B cell (primary cell): ENCODE results near the gene NUCB2. TPM values are rescaled to one million over a fixed set of nuclear protein-coding genes. Genes with fewer than 3 reads are reported as not detected.

Source experiments
- ATAC-seq: fragments of 200-7000 bp; cut with Tn5 transposase; one replicate; pipeline ENCODE4 v1.10.0; 2021; ENCODE audit warnings: low read depth, mild to moderate bottlenecking, moderate number of reproducible peaks, moderate library complexity
- CTCF ChIA-PET: fragments of 350-600 bp; sonication (Branson Sonifier 250); formaldehyde crosslinking; loops from one replicate; lab custom pipeline; 2021; ENCODE audit warnings: antibody characterized with exemption, inconsistent platforms; lab: Charles Lee
- POLR2A ChIA-PET: fragments of 350-600 bp; sonication (Branson Sonifier 250); formaldehyde crosslinking; loops from one replicate; lab custom pipeline; 2021; ENCODE audit warnings: antibody characterized with exemption; lab: Charles Lee
- DNase-seq: peaks from one replicate; pipeline ENCODE4 v3.0.0; 2013
- H2AFZ ChIP-seq: 2 replicates; pipeline ENCODE4 v1.6.1; 2012; ENCODE audit warnings: mild to moderate bottlenecking, low read depth, low read length; ENCODE audit not compliant: insufficient read depth, poor library complexity, severe bottlenecking
- H3K27ac ChIP-seq, 2 donors: 1 replicate in 1 of 2; 2 replicates in 1 of 2; pipeline ENCODE4 v1.5.1; 2012 to 2013; ENCODE audit warnings: low read length in 2 of 2, mild to moderate bottlenecking in 2 of 2, moderate library complexity in 1 of 2
- H3K27me3 ChIP-seq, 4 experiments: fragments of 200-600 bp in 1 of 4; sonication (generic) in 1 of 4; replicated peaks in 1 of 4; 1 replicate in 2 of 4; 2 replicates in 2 of 4; pipeline versions ENCODE4 v1.6.1 to v1.7.0; 2013 to 2016; ENCODE audit warnings: low read length in 3 of 4, mild to moderate bottlenecking in 2 of 4, mixed read lengths in 1 of 4, moderate library complexity in 1 of 4; ENCODE audit not compliant: insufficient read depth in 4 of 4, control insufficient read depth in 3 of 4; ENCODE audit errors: control extremely low read depth in 1 of 4
- H3K36me3 ChIP-seq, 2 experiments: replicated peaks in 1 of 2; 1 replicate in 1 of 2; 2 replicates in 1 of 2; pipeline versions ENCODE4 v1.6.1 to v1.7.1; 2013; ENCODE audit warnings: low read length in 1 of 2; ENCODE audit not compliant: insufficient read depth in 2 of 2, control insufficient read depth in 1 of 2; ENCODE audit errors: control extremely low read depth in 1 of 2, extremely low read depth in 1 of 2
- H3K4me1 ChIP-seq, 2 donors: fragments of 200-600 bp in 1 of 2; sonication (generic) in 1 of 2; 1 replicate in 1 of 2; 2 replicates in 1 of 2; pipeline versions ENCODE4 v1.5.1 to v1.6.1; 2013 to 2017; ENCODE audit warnings: low read length in 2 of 2; ENCODE audit not compliant: control insufficient read depth in 2 of 2, insufficient read depth in 2 of 2
- H3K4me2 ChIP-seq: replicated peaks from 2 replicates; pipeline ENCODE3; 2012; ENCODE audit warnings: mild to moderate bottlenecking, low read depth, low read length; ENCODE audit not compliant: poor library complexity, severe bottlenecking
- H3K4me3 ChIP-seq, 5 experiments: fragments of 200-600 bp in 1 of 5; sonication (generic) in 1 of 5; 1 replicate in 3 of 5; 2 replicates in 2 of 5; pipeline versions ENCODE4 v1.5.1 to v1.7.0; 2011 to 2016; ENCODE audit warnings: low read length in 4 of 5, mild to moderate bottlenecking in 4 of 5, low read depth in 2 of 5, control low read depth in 1 of 5, moderate library complexity in 1 of 5; ENCODE audit not compliant: insufficient read depth in 1 of 5; ENCODE audit errors: control extremely low read depth in 1 of 5, extremely low read depth in 1 of 5
- H3K79me2 ChIP-seq: fragments of 200-600 bp; sonication (generic); one replicate; pipeline ENCODE4 v1.6.0; 2016; ENCODE audit warnings: low read length; ENCODE audit not compliant: control insufficient read depth, insufficient read depth
- H3K9ac ChIP-seq: fragments of 200-600 bp; sonication (generic); 2 replicates; pipeline ENCODE4 v1.6.1; 2017; ENCODE audit warnings: mild to moderate bottlenecking, low read length, moderate library complexity
- H3K9me3 ChIP-seq, 3 donors: one replicate each; pipeline versions ENCODE4 v1.6.1 to v1.7.1; 2013; ENCODE audit warnings: low read length in 2 of 3; ENCODE audit not compliant: control insufficient read depth in 2 of 3, insufficient read depth in 1 of 3; ENCODE audit errors: control extremely low read depth in 1 of 3
- H4K20me1 ChIP-seq: 2 replicates; pipeline ENCODE4 v1.6.0; 2012; ENCODE audit warnings: mild to moderate bottlenecking, low read length; ENCODE audit not compliant: insufficient read depth, control insufficient read depth, poor library complexity, severe bottlenecking
- H3K27ac Mint-ChIP-seq: one replicate; pipeline ENCODE4 v1.8.0; 2021; ENCODE audit warnings: mixed read lengths
- H3K27me3 Mint-ChIP-seq: one replicate; pipeline ENCODE4 v1.8.0; 2021; ENCODE audit warnings: mixed read lengths
- H3K4me1 Mint-ChIP-seq: one replicate; pipeline ENCODE4 v1.8.0; 2021; ENCODE audit warnings: mixed read lengths
- H3K4me3 Mint-ChIP-seq: one replicate; pipeline ENCODE4 v1.8.0; 2021; ENCODE audit warnings: mixed read lengths
- H3K9me3 Mint-ChIP-seq: one replicate; pipeline ENCODE4 v1.8.0; 2022; ENCODE audit warnings: mixed read lengths; ENCODE audit not compliant: insufficient read depth
- CTCF ChIP-seq: fragments of 200-600 bp; IDR thresholded peaks from one replicate; pipeline ENCODE4 v1.8.0; 2022; ENCODE audit warnings: antibody characterized with exemption, mild to moderate bottlenecking
- EZH2 ChIP-seq: IDR thresholded peaks from 2 replicates; pipeline ENCODE4 v1.6.1; 2012; ENCODE audit warnings: borderline replicate concordance, low read depth, mild to moderate bottlenecking, moderate library complexity, low read length; ENCODE audit not compliant: insufficient read depth, poor library complexity, severe bottlenecking
- WGBS: methylation state at CpG from one replicate; pipeline ENCODE4 v1.1.5; 2013; ENCODE audit warnings: missing lambda C conversion rate; ENCODE audit not compliant: insufficient coverage; 5-methylcytosine and 5-hydroxymethylcytosine counted together
- intact Hi-C: fragments of 100-400 bp; cut with micrococcal nuclease; formaldehyde crosslinking; loops from one replicate; pipeline ENCODE4 v1.10.0; 2022
- polyA plus RNA-seq: library from polyadenylated mRNA; depleted of rRNA; stranded (reverse); fragments of >200 nt; gene quantifications from 2 replicates; pipeline ENCODE4 v1.2.3, GENCODE V29; 2012
- total RNA-seq, 2 donors: library from RNA; stranded (reverse); fragments of 120-200 nt in 1 of 2; gene quantifications; 1 replicate in 1 of 2; 2 replicates in 1 of 2; pipeline versions ENCODE4 v1.2.3 to v1.2.4, GENCODE V29; 2013 to 2022

The NUCB2 gene
- total and polyA plus RNA-seq, 2 donors (not counting 1 experiment from before 2014, with no cell fraction given) = 1.8 to 6.8 TPM

- Histone ChIP-seq H3K9me3 (peaks cover 0 to 20% (median 1%) of the 10 kb centered on the region in 3 donors), H3K9ac (peak overlapping the region; percentile 78), H3K4me3 (peak overlapping the region; percentile 51 to 78 (median 61)), H3K27me3 (peaks cover 0 to 34% (median 21%) of the 10 kb centered on the region in 4 experiments), H3K79me2 (no peaks in the 10 kb centered on the region), H3K36me3 (no peaks in the 10 kb centered on the region), H2AFZ (peak overlapping the region; percentile 86), H4K20me1 (no peaks in the 10 kb centered on the region), H3K4me1 (peaks cover 29 to 34% of the 10 kb centered on the region in 2 donors), H3K27ac (no peak overlapping the region), H3K4me2 (peak overlapping the region; percentile 99)
- Mint-ChIP-seq H3K27ac (peak overlapping the region; percentile 34), H3K9me3 (no peaks in the 10 kb centered on the region), H3K4me1 (peaks cover 32% of the 10 kb centered on the region), H3K4me3 (peak overlapping the region; percentile 95), H3K27me3 (peaks cover 37% of the 10 kb centered on the region)
- no peak for TF ChIP-seq CTCF
- TF ChIP-seq EZH2 = no peak
- ATAC-seq = no peak
- intact Hi-C loops = loop anchor here (5.0 to 10.0 kb wide), 3 partner anchors 119 to 616 kb away; partner anchors contain the start of genes C11orf58 and RPS13
- ChIA-PET CTCF (no interaction called here), POLR2A (no interaction called here)
- DNase-seq = no peak
- WGBS = 24% methylated on average over 12 of the region's 12 CpGs
Measured at GRCh38 chr11:17351172-17351509, 74.6 kb downstream of the NUCB2 start.

DNA sequence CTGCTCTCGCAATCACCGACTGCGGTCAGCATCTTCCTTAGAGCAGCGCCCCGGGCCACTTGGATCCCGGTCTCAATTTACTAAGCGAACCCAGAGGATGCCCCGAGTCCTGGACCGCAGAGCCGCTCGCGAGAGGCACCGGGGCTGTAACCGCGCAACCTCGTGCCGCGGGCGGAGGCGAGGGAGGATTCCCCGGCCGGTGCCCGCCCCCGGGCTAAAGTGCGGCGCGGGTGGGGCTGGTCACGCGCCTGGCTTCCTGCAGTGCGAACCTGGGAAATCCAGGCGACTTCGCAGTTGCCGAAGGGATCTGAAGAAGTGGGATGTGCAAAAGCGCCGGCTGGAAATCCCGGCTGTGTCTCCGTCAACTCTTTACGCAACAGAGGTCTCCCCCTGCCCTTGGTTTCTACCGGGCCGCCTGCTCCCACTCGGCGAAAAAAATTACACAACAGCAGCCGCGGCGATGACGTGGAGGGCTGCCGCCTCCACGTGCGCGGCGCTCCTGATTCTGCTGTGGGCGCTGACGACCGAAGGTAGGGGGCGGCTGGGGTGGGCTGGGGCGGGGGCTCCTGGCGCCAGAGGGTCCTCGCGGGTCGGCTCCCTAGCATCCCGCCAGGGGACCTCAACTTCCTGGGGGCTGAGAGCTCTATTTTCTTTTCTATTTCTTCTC is 75.1 kb downstream of the NUCB2 start, which contains the start of gene NCR3LG1:
Gene NCR3LG1 (plus strand): TSS at position 291 of the 667 bp plus-strand sequence. CDS start 170 bp downstream, at position 461.
- intact Hi-C loops = loop anchor here (2.0 to 10.0 kb wide), 4 partner anchors 75 to 617 kb away; partner anchors contain the start of genes C11orf58, NUCB2 and RPS13
- TF ChIP-seq CTCF = no peak
- TF ChIP-seq EZH2 = no peak
- Histone ChIP-seq H2AFZ (peak within 1 kb of the TSS; percentile 86), H4K20me1 (no peaks in the 10 kb centered on the region), H3K9ac (peak within 1 kb of the TSS; percentile 78), H3K9me3 (peaks cover 0 to 22% (median 1%) of the 10 kb centered on the region in 3 donors), H3K27me3 (peaks cover 0 to 34% (median 21%) of the 10 kb centered on the region in 4 experiments), H3K4me2 (peak within 1 kb of the TSS; percentile 99), H3K79me2 (no peaks in the 10 kb centered on the region), H3K36me3 (no peaks in the 10 kb centered on the region), H3K27ac (no peak within 1 kb of the TSS), H3K4me3 (peak within 1 kb of the TSS; percentile 51 to 78 (median 62)), H3K4me1 (peaks cover 29 to 34% of the 10 kb centered on the region in 2 donors)
- peak; percentile 80 for DNase-seq
- ChIA-PET CTCF (interaction anchor here (0.7 kb wide), 1 partner anchor 1703 kb away, joined by 3 read pairs; no protein-coding TSS in a partner anchor), POLR2A (no interaction called here)
- ATAC-seq = peak; percentile 52
- Mint-ChIP-seq H3K27me3 (peaks cover 37% of the 10 kb centered on the region), H3K9me3 (no peaks in the 10 kb centered on the region), H3K27ac (peak within 1 kb of the TSS; percentile 76), H3K4me1 (peaks cover 32% of the 10 kb centered on the region), H3K4me3 (peak within 1 kb of the TSS; percentile 95)
- WGBS = under 1% methylated on average over 53 of the region's 61 CpGs
